SK-N-SH treated with all-trans-retinoic acid at 6 μM for 48 hours (cell line): ENCODE measurements around the gene PGGHG.
"Not testable (repeated sequence)": the region's sequence is repeated elsewhere in the genome, so short reads cannot be mapped to it uniquely, and the experiment has no call there.

Source experiments
- RARB ChIP-seq: fragments of 250-450 bp; sonication (Bioruptor Pico); IDR thresholded peaks from 2 replicates; pipeline ENCODE4 v1.8.0; 2021; ENCODE audit warnings: mild to moderate bottlenecking, moderate library complexity
- TCF4 ChIP-seq: fragments of 250-450 bp; sonication (Bioruptor Pico); IDR thresholded peaks from 2 replicates; pipeline ENCODE4 v1.8.0; 2021; ENCODE audit warnings: mild to moderate bottlenecking, moderate library complexity, borderline replicate concordance
- ZFP3 ChIP-seq: fragments of 250-450 bp; sonication (Bioruptor Pico); IDR thresholded peaks from 2 replicates; pipeline ENCODE4 v1.5.0; 2020; ENCODE audit warnings: mild to moderate bottlenecking, moderate library complexity
- ZFP30 ChIP-seq: fragments of 450-650 bp; formaldehyde crosslinking; IDR thresholded peaks from 2 replicates; pipeline ENCODE4 v1.5.0; 2022; ENCODE audit warnings: mild to moderate bottlenecking, moderate library complexity
- ZNF565 ChIP-seq: fragments of 450-650 bp; formaldehyde crosslinking; conservative IDR thresholded peaks from 2 replicates; pipeline ENCODE4 v1.5.0; 2020; ENCODE audit warnings: low read depth, mild to moderate bottlenecking, moderate library complexity
- ZNF8 ChIP-seq: fragments of 450-650 bp; formaldehyde crosslinking; IDR thresholded peaks from 2 replicates; pipeline ENCODE4 v1.5.0; 2020; ENCODE audit warnings: mild to moderate bottlenecking, moderate library complexity

GRCh38 chr11:319888-320273 is 31.0 kb downstream of the PGGHG start:
- not testable (repeated sequence) for TF ChIP-seq ZNF8; ZNF565; TCF4 (CRISPR knock-in tag); ZFP30 (CRISPR knock-in tag); ZFP3 (CRISPR knock-in tag); RARB (CRISPR knock-in tag)
